ENCODE measurements around the gene MLST8. TPM values are rescaled to one million over a fixed set of nuclear protein-coding genes. Genes with fewer than 3 reads are reported as not detected.

MLST8 gene
- total and polyA plus RNA-seq, 2 of the 8 experiments (the other 6 are each of a cell fraction or from before 2014, with no cell fraction given) = 67.6 to 321 TPM

GRCh38 chr16:2165861-2166260 is 39.4 kb upstream of the MLST8 start:
- peaks cover 8 to 25% (median 22%) of the 10 kb centered on the region in 4 experiments; a peak in 7 of 8 replicates for H3K36me3 ChIP-seq (ENCODE audit: control insufficient read depth in 2 of 4, insufficient read depth in 4 of 4, low read length in 3 of 4)
- H2BK20ac ChIP-seq (ENCODE audit: low read length) = no peak overlapping the region
- no peak overlapping the region for H4K8ac ChIP-seq (ENCODE audit: extremely low read depth, insufficient read depth, low read length)
- no peak overlapping the region for H3K18ac ChIP-seq (ENCODE audit: extremely low read depth, low read length)
- no peak overlapping the region for H3K56ac ChIP-seq (replicated peaks; ENCODE audit: insufficient read length, low read depth, low read length)
- H3K79me2 ChIP-seq (ENCODE audit: control insufficient read depth in 1 of 2, insufficient read depth in 2 of 2, low read length in 2 of 2) = peaks cover 8 to 38% of the 10 kb centered on the region in 2 experiments; a peak in 3 of 4 replicates
- no peak overlapping the region for H2AFZ ChIP-seq (ENCODE audit: low read length)
- DNase-seq (ENCODE audit: low read depth in 1 of 2, low spot score in 2 of 2) (no peak), FAIRE-seq (no peak)
- H2BK120ac ChIP-seq (replicated peaks; ENCODE audit: low read depth, low read length) = no peak overlapping the region
- H3K9me3 ChIP-seq (ENCODE audit: insufficient read depth in 2 of 2, low read depth in 1 of 2, low read length in 1 of 2) = peaks cover 0 to 17% of the 10 kb centered on the region in 2 experiments; a peak in 1 of 4 replicates
- 88% methylated on average over 12 of the region's 12 CpGs; no CpG with 5 or more reads in 1 of the 2 experiments for WGBS, 2 experiments (ENCODE audit: extremely low coverage in 1 of 2, insufficient coverage in 1 of 2, insufficient read length in 1 of 2, insufficient replicate concordance in 2 of 2, low coverage in 1 of 2, low lambda C conversion rate in 2 of 2, missing lambda C conversion rate in 1 of 2)
- H3K27me3 ChIP-seq (replicated peaks in 1 of 4; ENCODE audit: control insufficient read depth in 3 of 4, extremely low read depth in 1 of 4, insufficient read depth in 3 of 4, low read length in 3 of 4) = no peaks in the 10 kb centered on the region
- no peak overlapping the region for H3K9ac ChIP-seq (replicated peaks in 1 of 4; ENCODE audit: extremely low read depth in 1 of 4, low read depth in 3 of 4, low read length in 3 of 4)
- H3K4ac ChIP-seq (replicated peaks; ENCODE audit: insufficient read length, low read depth, low read length) = no peak overlapping the region
- no peak overlapping the region for H2BK12ac ChIP-seq (ENCODE audit: low read depth, low read length)
- no peak overlapping the region for H3K4me3 ChIP-seq (ENCODE audit: extremely low read depth in 1 of 4, insufficient read depth in 2 of 4, low read depth in 3 of 4, low read length in 4 of 4)
- no peak overlapping the region for H2AK5ac ChIP-seq (ENCODE audit: low read depth, low read length)
- H3K14ac ChIP-seq (ENCODE audit: insufficient read length) = no peak overlapping the region
- POLR2A ChIA-PET (ENCODE audit: partially characterized antibody) = interaction anchor here (1.2 to 13.5 kb wide), 4 partner anchors 9 to 111 kb away, joined by 3 to 312 read pairs (median 18); partner anchors contain the start of gene TRAF7
- peaks cover 12 to 33% of the 10 kb centered on the region in 2 experiments for H4K20me1 ChIP-seq (replicated peaks in 1 of 2; ENCODE audit: control insufficient read depth in 1 of 2, insufficient read depth in 2 of 2, low read length in 2 of 2)
- no peak overlapping the region for H2BK15ac ChIP-seq (ENCODE audit: low read length)
- H2BK5ac ChIP-seq (ENCODE audit: low read depth, low read length) = no peak overlapping the region
- no peak overlapping the region for H3K23ac ChIP-seq (ENCODE audit: insufficient read length)
- no peaks in the 10 kb centered on the region for H3K23me2 ChIP-seq (ENCODE audit: low read depth, low read length)
- no peak overlapping the region for H4K91ac ChIP-seq (replicated peaks; ENCODE audit: insufficient read length, low read length)
- H3K79me1 ChIP-seq (ENCODE audit: low read depth, low read length) = peaks cover 18% of the 10 kb centered on the region
- no peak overlapping the region for H4K5ac ChIP-seq (ENCODE audit: insufficient read length, low read depth, low read length)
- H3K27ac ChIP-seq (ENCODE audit: low read depth, low read length) = no peak overlapping the region
- H3K4me2 ChIP-seq (ENCODE audit: insufficient read depth in 1 of 2, low read depth in 2 of 2, low read length in 2 of 2) = no peak overlapping the region
- H3K4me1 ChIP-seq (replicated peaks in 1 of 4; ENCODE audit: control insufficient read depth in 3 of 4, insufficient read depth in 4 of 4, low read length in 3 of 4) = no peaks in the 10 kb centered on the region; a peak in 1 of 7 replicates
- CTCF ChIA-PET (ENCODE audit: partially characterized antibody) = no interaction called here
- TF ChIP-seq ZNF274 (IDR thresholded peaks at IDR 0.05; ENCODE audit: borderline replicate concordance, extremely low read depth, low read length) (no peak), SP1 (IDR thresholded peaks at IDR 0.05; ENCODE audit: low read depth, low read length) (no peak), HDAC2 (IDR thresholded peaks at IDR 0.05; ENCODE audit: borderline replicate concordance in 1 of 2, low read depth in 2 of 2, low read length in 2 of 2) (no peak), KDM5A (IDR thresholded peaks at IDR 0.05; ENCODE audit: low read length) (no peak), SIRT6 (IDR thresholded peaks at IDR 0.05; ENCODE audit: low read length) (no peak), FOSL1 (IDR thresholded peaks at IDR 0.05; ENCODE audit: insufficient read depth, low read depth, low read length) (no peak), CBX5 (IDR thresholded peaks at IDR 0.05; ENCODE audit: low read depth, low read length) (no peak), CHD1 (IDR thresholded peaks at IDR 0.05; ENCODE audit: low read depth, low read length) (no peak), CTBP2 (IDR thresholded peaks at IDR 0.05; ENCODE audit: borderline replicate concordance, insufficient read depth, insufficient read length, low read length) (no peak), KDM4A (IDR thresholded peaks at IDR 0.05; ENCODE audit: low read depth, low read length, severe bottlenecking) (no peak), ATF2 (IDR thresholded peaks at IDR 0.05; ENCODE audit: low read length) (no peak), RXRA (IDR thresholded peaks at IDR 0.05; ENCODE audit: insufficient read depth, low read depth, low read length) (no peak)

Measured in H1 (cell line).